ENCODE measurements around the gene CTNNA3.

- TF ChIP-seq CTCF (IDR thresholded peaks at IDR 0.05 in 4 of 5, conservative IDR thresholded peaks at IDR 0.05 in 1 of 5): no peak
- TF ChIP-seq POLR2A (IDR thresholded peaks at IDR 0.05): no peak
These were observed 1593.2 kb downstream of the CTNNA3 start for GRCh38 chr10:66102756-66103155.
